IPS-15b (cell line): Measurements from ENCODE around the gene ATG2A.

Source experiments
- H3K27me3 ChIP-seq: one replicate; pipeline ENCODE4 v1.6.1; 2013; ENCODE audit warnings: low read length; ENCODE audit not compliant: control insufficient read depth, insufficient read depth
- H3K36me3 ChIP-seq: one replicate; pipeline ENCODE4 v1.6.1; 2013; ENCODE audit warnings: low read length; ENCODE audit not compliant: control insufficient read depth, insufficient read depth
- H3K4me1 ChIP-seq: one replicate; pipeline ENCODE4 v1.6.1; 2013; ENCODE audit warnings: mild to moderate bottlenecking, low read length; ENCODE audit not compliant: control insufficient read depth, insufficient read depth
- H3K4me3 ChIP-seq: one replicate; pipeline ENCODE4 v1.5.1; 2013; ENCODE audit warnings: low read depth, low read length
- H3K9ac ChIP-seq: one replicate; pipeline ENCODE4 v1.6.1; 2013; ENCODE audit warnings: low read depth, mild to moderate bottlenecking, low read length
- H3K9me3 ChIP-seq: one replicate; pipeline ENCODE4 v1.6.1; 2013; ENCODE audit warnings: mild to moderate bottlenecking, low read length; ENCODE audit not compliant: control insufficient read depth, insufficient read depth

ATG2A gene

GRCh38 chr11:64933935-64934681 lies 17.1 kb upstream of the ATG2A start:
- H3K4me1 ChIP-seq, result peaks cover 8% of the 10 kb centered on the region
- H3K9ac ChIP-seq, result no peak overlapping the region
- no peak overlapping the region for H3K4me3 ChIP-seq
- peaks cover 2% of the 10 kb centered on the region for H3K27me3 ChIP-seq
- H3K9me3 ChIP-seq, result no peaks in the 10 kb centered on the region
- H3K36me3 ChIP-seq, result peaks cover 4% of the 10 kb centered on the region

- peaks cover 8% of the 10 kb centered on the region for H3K4me1 ChIP-seq
- H3K9me3 ChIP-seq, result no peaks in the 10 kb centered on the region
- peaks cover 4% of the 10 kb centered on the region for H3K36me3 ChIP-seq
- H3K27me3 ChIP-seq, result peaks cover 2% of the 10 kb centered on the region
- H3K9ac ChIP-seq, result no peak overlapping the region
- no peak overlapping the region for H3K4me3 ChIP-seq
Measured at GRCh38 chr11:64933213-64933934, 16.4 kb upstream of the ATG2A start.

GRCh38 chr11:64932324-64932723 lies 15.3 kb upstream of the ATG2A start:
- H3K4me3 ChIP-seq, result no peak overlapping the region
- peaks cover 4% of the 10 kb centered on the region for H3K36me3 ChIP-seq
- H3K9ac ChIP-seq, result no peak overlapping the region
- H3K4me1 ChIP-seq, result peaks cover 8% of the 10 kb centered on the region
- H3K27me3 ChIP-seq, result no peaks in the 10 kb centered on the region
- no peaks in the 10 kb centered on the region for H3K9me3 ChIP-seq

GRCh38 chr11:64931290-64931689 lies 14.3 kb upstream of the ATG2A start:
- Histone ChIP-seq H3K36me3 (peaks cover 4% of the 10 kb centered on the region), H3K27me3 (no peaks in the 10 kb centered on the region), H3K4me1 (peaks cover 8% of the 10 kb centered on the region), H3K9me3 (no peaks in the 10 kb centered on the region), H3K4me3 (no peak overlapping the region), H3K9ac (no peak overlapping the region)

- Histone ChIP-seq H3K4me3 (no peak overlapping the region), H3K27me3 (no peaks in the 10 kb centered on the region), H3K4me1 (peaks cover 2% of the 10 kb centered on the region), H3K9ac (no peak overlapping the region), H3K36me3 (peaks cover 4% of the 10 kb centered on the region), H3K9me3 (no peaks in the 10 kb centered on the region)
Measured at GRCh38 chr11:64930340-64930739, 13.3 kb upstream of the ATG2A start.

- Histone ChIP-seq H3K4me1 (no peaks in the 10 kb centered on the region), H3K9ac (no peak overlapping the region), H3K4me3 (no peak overlapping the region), H3K36me3 (peaks cover 4% of the 10 kb centered on the region), H3K9me3 (no peaks in the 10 kb centered on the region), H3K27me3 (peaks cover 3% of the 10 kb centered on the region)
Measured at GRCh38 chr11:64929625-64930024, 12.6 kb upstream of the ATG2A start.

- H3K9me3 ChIP-seq, result no peaks in the 10 kb centered on the region
- peaks cover 4% of the 10 kb centered on the region for H3K36me3 ChIP-seq
- H3K4me3 ChIP-seq, result no peak overlapping the region
- H3K27me3 ChIP-seq, result peaks cover 3% of the 10 kb centered on the region
- no peaks in the 10 kb centered on the region for H3K4me1 ChIP-seq
- no peak overlapping the region for H3K9ac ChIP-seq
Measured at GRCh38 chr11:64928957-64929356, 11.9 kb upstream of the ATG2A start.

- H3K27me3 ChIP-seq, result peaks cover 3% of the 10 kb centered on the region
- peaks cover 4% of the 10 kb centered on the region for H3K36me3 ChIP-seq
- H3K9ac ChIP-seq, result no peak overlapping the region
- no peaks in the 10 kb centered on the region for H3K9me3 ChIP-seq
- H3K4me3 ChIP-seq, result no peak overlapping the region
- peaks cover 3% of the 10 kb centered on the region for H3K4me1 ChIP-seq
Measured at GRCh38 chr11:64926689-64927088, 9.7 kb upstream of the ATG2A start.

- Histone ChIP-seq H3K9ac (no peak overlapping the region), H3K4me3 (no peak overlapping the region)
Measured at GRCh38 chr11:64925536-64926436, 8.8 kb upstream of the ATG2A start.

GRCh38 chr11:64924910-64925284 lies 7.9 kb upstream of the ATG2A start:
- H3K27me3 ChIP-seq, result peaks cover 3% of the 10 kb centered on the region
- no peaks in the 10 kb centered on the region for H3K9me3 ChIP-seq
- H3K4me3 ChIP-seq, result peak overlapping the region; percentile 72
- peaks cover 3% of the 10 kb centered on the region for H3K4me1 ChIP-seq
- no peaks in the 10 kb centered on the region for H3K36me3 ChIP-seq
- no peak overlapping the region for H3K9ac ChIP-seq

More at GRCh38 chr11:64925536-64926436, 8.8 kb upstream of the ATG2A start:
- H3K36me3 ChIP-seq, result no peaks in the 10 kb centered on the region
- H3K9me3 ChIP-seq, result no peaks in the 10 kb centered on the region
- peaks cover 3% of the 10 kb centered on the region for H3K27me3 ChIP-seq
- peaks cover 3% of the 10 kb centered on the region for H3K4me1 ChIP-seq
